Ovary (tissue), 9 donors: Measurements from ENCODE around the gene IQSEC3. TPM values are rescaled to one million over a fixed set of nuclear protein-coding genes. Genes with fewer than 3 reads are reported as not detected.

Experiments used
- DNase-seq, 5 donors: peaks; one replicate each; pipeline ENCODE4 v3.0.0-alpha.2; 2019 to 2020
- H3K27ac ChIP-seq, 2 donors: fragments of 200-600 bp; one replicate each; pipeline versions ENCODE4 v1.5.1 to v1.8.0; 2019 to 2022
- H3K27me3 ChIP-seq: fragments of 200-600 bp; one replicate; pipeline ENCODE4 v1.8.0; 2022
- H3K36me3 ChIP-seq: fragments of 200-600 bp; sonication (generic); one replicate; pipeline ENCODE4 v1.5.1; 2019
- H3K4me1 ChIP-seq: one replicate; pipeline ENCODE4 v1.8.1; 2013; ENCODE audit warnings: mild to moderate bottlenecking, moderate library complexity; ENCODE audit not compliant: insufficient read depth
- H3K4me3 ChIP-seq: fragments of 200-600 bp; sonication (generic); one replicate; pipeline ENCODE4 v1.5.1; 2017
- H3K9me3 ChIP-seq, 2 donors: fragments of 200-600 bp in 1 of 2; sonication (generic) in 1 of 2; one replicate each; pipeline versions ENCODE4 v1.5.1 to v1.8.1; 2013 to 2019; ENCODE audit warnings: mild to moderate bottlenecking in 1 of 2, moderate library complexity in 1 of 2
- EP300 ChIP-seq: sonication (generic); formaldehyde crosslinking; IDR thresholded peaks from one replicate; pipeline ENCODE4 v1.6.1; 2017; ENCODE audit warnings: antibody characterized with exemption
- POLR2A ChIP-seq: fragments of 450-650 bp; IDR thresholded peaks from one replicate; pipeline ENCODE4 v1.6.1; 2017; ENCODE audit warnings: antibody characterized with exemption, mild to moderate bottlenecking, moderate library complexity
- WGBS, 3 donors: extraction: QIAGEN DNeasy Blood & Tissue Kit in 1 of 3; methylation state at CpG; one replicate each; pipeline versions ENCODE4 v1.1.5 to v1.1.7; 2013 to 2017; 5-methylcytosine and 5-hydroxymethylcytosine counted together
- intact Hi-C, 4 donors: fragments of 100-400 bp; cut with DNase I; formaldehyde crosslinking; loops; one replicate each; pipeline versions ENCODE4 v1.11.0 to v1.15.1; 2022 to 2023
- polyA plus RNA-seq, 2 donors: library from polyadenylated mRNA; stranded (reverse); fragments of 200-250 nt in 1 of 2; fragments of 350-450 nt in 1 of 2; fragmentation: Illumina TruSeq in 1 of 2; extraction: RNeasy Lipid Tissue Mini Kit (QIAGEN cat#74804) in 1 of 2; gene quantifications; one replicate each; pipeline ENCODE4 v1.2.3, GENCODE V29; 2013 to 2014
- total RNA-seq, 7 donors: library from RNA; depleted of rRNA in 2 of 7; stranded (reverse); fragments of >200 nt in 2 of 7; fragmentation: NEBNext Ultra II Directional in 3 of 7; extraction: Animal tissue kit (Norgen Biotek cat#: 25700) in 3 of 7; gene quantifications; one replicate each; pipeline versions ENCODE4 v1.1.0 to v1.2.4, GENCODE V29; 2016 to 2023
- TF ChIP-seq, protein P1 (sequence below), 3 donors: fragments of 450-650 bp in 2 of 3; fragments of 200-600 bp in 1 of 3; IDR thresholded peaks; one replicate each; pipeline versions ENCODE4 v1.5.1 to v1.8.0; 2016 to 2022; ENCODE audit warnings: antibody characterized with exemption in 3 of 3, mild to moderate bottlenecking in 1 of 3
- donor health status: DM: no; HTN: no; CAD: no; lungs with moderate emphysema.
- donor health status: DM: no; HTN: no; CAD: no.
- donor health status: Bipolar disorder and iron deficiency.
- donor health status: DM: yes; HTN: yes; CAD: no.
- donor health status: DM: no; HTN: no; CAD: no.
- donor health status: DM: yes; HTN: yes; CAD: no.

IQSEC3 gene
- total and polyA plus RNA-seq, 9 donors: 0.88 to 10.0 (median 3.0) TPM

DNA sequence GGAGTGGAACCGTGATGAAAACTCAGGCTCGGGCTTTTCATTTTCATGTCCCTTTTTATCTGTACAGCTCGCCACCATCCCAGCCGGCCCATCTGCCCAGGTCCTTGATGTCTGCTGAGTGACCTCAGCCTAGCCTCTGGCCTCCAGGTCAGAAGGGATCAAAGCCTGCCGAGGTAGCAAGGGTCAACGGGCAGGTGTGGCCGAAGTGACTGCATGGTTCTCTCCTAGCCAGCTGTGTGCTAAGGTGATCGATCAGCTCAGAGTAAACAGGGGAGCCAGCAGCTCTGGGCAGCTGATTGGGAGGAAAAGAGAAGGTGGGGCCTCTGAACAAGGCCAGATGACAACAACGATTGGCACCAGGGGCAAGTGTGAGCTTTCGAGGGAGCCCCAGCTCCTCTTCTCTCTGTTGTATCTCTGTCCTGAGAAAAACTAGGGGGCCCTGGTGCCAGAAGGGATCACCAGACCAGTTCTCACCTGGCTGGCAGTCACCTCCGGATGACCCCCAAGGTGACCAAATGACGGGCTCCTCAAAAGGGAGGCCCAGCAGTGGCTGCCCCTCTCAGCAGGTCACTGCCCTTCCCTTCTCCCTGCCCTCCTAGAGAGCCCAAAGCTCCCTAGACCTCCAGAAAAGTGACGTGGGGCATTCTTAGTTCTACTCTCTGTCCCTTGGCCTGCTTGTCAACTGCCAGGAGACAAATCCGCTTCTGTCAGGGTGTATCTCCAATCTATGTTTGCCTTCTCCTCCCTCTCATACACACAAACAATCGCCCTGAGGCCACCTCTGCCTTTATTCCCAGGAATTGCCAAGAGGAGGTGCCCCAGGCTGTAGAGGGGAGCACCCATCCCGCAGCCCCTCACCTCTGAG is 143.9 kb downstream of the IQSEC3 start:
- no peak for DNase-seq
- 68 to 82% (median 75%) methylated on average over 16 of the region's 16 CpGs for WGBS, 3 donors
- H3K27ac ChIP-seq: no peak overlapping the region
- H3K4me3 ChIP-seq: no peak overlapping the region
- no peaks in the 10 kb centered on the region for H3K36me3 ChIP-seq
- TF ChIP-seq EP300 (no peak), POLR2A (no peak)
- TF ChIP-seq, protein P1, sequence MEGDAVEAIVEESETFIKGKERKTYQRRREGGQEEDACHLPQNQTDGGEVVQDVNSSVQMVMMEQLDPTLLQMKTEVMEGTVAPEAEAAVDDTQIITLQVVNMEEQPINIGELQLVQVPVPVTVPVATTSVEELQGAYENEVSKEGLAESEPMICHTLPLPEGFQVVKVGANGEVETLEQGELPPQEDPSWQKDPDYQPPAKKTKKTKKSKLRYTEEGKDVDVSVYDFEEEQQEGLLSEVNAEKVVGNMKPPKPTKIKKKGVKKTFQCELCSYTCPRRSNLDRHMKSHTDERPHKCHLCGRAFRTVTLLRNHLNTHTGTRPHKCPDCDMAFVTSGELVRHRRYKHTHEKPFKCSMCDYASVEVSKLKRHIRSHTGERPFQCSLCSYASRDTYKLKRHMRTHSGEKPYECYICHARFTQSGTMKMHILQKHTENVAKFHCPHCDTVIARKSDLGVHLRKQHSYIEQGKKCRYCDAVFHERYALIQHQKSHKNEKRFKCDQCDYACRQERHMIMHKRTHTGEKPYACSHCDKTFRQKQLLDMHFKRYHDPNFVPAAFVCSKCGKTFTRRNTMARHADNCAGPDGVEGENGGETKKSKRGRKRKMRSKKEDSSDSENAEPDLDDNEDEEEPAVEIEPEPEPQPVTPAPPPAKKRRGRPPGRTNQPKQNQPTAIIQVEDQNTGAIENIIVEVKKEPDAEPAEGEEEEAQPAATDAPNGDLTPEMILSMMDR (IDR thresholded peaks at IDR 0.05): no peak
- intact Hi-C loops: no loop called here
- H3K4me1 ChIP-seq: no peaks in the 10 kb centered on the region
- no peaks in the 10 kb centered on the region for H3K27me3 ChIP-seq
- no peaks in the 10 kb centered on the region for H3K9me3 ChIP-seq

DNA sequence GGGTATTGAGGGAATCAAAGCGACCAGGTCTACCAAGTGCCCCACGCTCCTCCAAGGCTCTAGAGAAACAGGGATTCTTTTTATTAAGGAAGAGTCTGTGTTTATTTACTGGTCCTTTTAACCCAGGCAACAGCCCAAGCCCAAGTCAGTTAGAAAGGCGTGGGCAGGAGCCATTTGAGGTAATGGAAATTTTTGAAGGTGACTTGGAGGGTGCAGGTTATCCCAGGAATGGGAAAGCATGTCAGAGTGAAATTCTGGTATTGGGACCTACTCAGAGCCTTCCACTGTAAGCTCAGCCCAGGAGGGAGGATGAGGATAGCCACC is 144.5 kb downstream of the IQSEC3 start:
- intact Hi-C loops: no loop called here
- Histone ChIP-seq H3K9me3 (no peaks in the 10 kb centered on the region), H3K4me1 (no peaks in the 10 kb centered on the region), H3K27ac (no peak overlapping the region), H3K36me3 (no peaks in the 10 kb centered on the region), H3K27me3 (no peaks in the 10 kb centered on the region), H3K4me3 (no peak overlapping the region)
- DNase-seq: no peak
- WGBS, 3 donors: 81 to 91% (median 90%) methylated on average over 3 of the region's 3 CpGs
- TF ChIP-seq EP300: no peak
- TF ChIP-seq, protein P1 (IDR thresholded peaks at IDR 0.05): no peak
- TF ChIP-seq POLR2A: no peak

DNA sequence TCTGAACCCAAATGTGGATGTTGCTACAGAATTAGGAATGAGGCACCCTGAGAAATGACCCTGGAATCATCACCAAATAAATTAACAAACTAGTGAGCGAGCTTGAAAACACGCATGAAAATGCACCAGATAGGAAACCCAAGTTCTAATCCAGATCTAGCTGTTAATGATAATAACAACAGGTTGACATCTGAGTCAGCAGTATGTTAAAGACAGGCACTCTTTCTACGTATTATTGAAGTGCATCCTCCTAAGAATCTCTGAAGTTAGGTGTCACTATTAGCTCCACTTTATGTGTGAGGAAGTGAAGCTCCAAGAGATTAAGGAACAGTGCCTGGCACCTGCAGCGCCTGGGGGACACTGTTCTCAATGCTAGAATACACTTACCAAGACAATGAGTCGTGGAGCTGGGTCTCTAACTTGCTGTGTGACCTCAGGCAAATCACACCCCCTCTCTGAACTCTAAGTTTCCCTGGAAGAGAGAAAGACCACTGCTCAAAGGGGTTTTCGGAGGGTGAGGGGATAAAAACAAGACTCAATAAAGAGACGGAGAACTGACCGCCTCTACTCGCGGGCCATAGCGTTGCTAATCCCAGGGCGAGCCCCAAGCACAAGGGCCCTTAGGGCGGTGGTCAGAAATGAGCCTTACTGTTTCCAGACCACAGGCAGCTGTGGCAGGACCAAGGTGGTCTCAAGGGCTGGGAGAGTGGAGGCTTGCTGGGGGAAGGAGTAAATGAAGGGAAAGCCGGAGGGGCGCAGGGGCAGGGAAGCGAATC is 145.3 kb downstream of the IQSEC3 start:
- no peaks in the 10 kb centered on the region for H3K4me1 ChIP-seq
- TF ChIP-seq EP300: no peak
- TF ChIP-seq, protein P1 (IDR thresholded peaks at IDR 0.05): no peak
- TF ChIP-seq POLR2A: no peak
- no peaks in the 10 kb centered on the region for H3K9me3 ChIP-seq
- no peak overlapping the region for H3K4me3 ChIP-seq
- H3K36me3 ChIP-seq: no peaks in the 10 kb centered on the region
- intact Hi-C loops: no loop called here
- H3K27me3 ChIP-seq: no peaks in the 10 kb centered on the region
- WGBS, 3 donors: 85 to 90% (median 89%) methylated on average over 16 of the region's 16 CpGs
- H3K27ac ChIP-seq: no peak overlapping the region
- no peak for DNase-seq

DNA sequence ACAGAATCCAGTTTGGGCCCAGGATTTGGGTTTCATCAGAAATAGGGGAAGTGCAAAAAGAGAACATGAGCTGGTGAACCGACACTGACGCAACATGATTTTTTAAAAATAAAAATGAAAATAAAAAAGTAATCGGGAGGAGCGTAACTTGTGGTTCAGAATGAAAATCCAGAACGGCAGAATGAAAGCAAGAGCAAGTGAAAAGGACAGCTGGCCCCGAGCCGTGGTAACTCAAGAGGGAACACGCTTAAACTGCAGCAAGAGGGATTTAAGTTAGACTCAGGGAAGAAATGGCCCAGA is 145.8 kb downstream of the IQSEC3 start:
- no peaks in the 10 kb centered on the region for H3K27me3 ChIP-seq

More for the DNA sequence above, 145.8 kb downstream of the IQSEC3 start:
- intact Hi-C loops: no loop called here
- DNase-seq: no peak
- TF ChIP-seq EP300: no peak
- TF ChIP-seq, protein P1 (IDR thresholded peaks at IDR 0.05): no peak
- TF ChIP-seq POLR2A: no peak
- WGBS, 3 donors: 28 to 57% (median 50%) methylated on average over 8 of the region's 8 CpGs
- Histone ChIP-seq H3K27ac (no peak overlapping the region), H3K36me3 (no peaks in the 10 kb centered on the region), H3K9me3 (no peaks in the 10 kb centered on the region), H3K4me3 (no peak overlapping the region), H3K4me1 (no peaks in the 10 kb centered on the region)
